Measurements from ENCODE around the gene ARHGAP26.
"Not testable (repeated sequence)": the region's sequence is repeated elsewhere in the genome, so short reads cannot be mapped to it uniquely, and the experiment has no call there.

The ARHGAP26 gene

GRCh38 chr5:142946547-142947426 lies 176.6 kb downstream of the ARHGAP26 start:
- DNase-seq (ENCODE audit: low read depth) = no peak
- no peak overlapping the region for H3K4me3 ChIP-seq (ENCODE audit: low read depth, low read length)
- TF ChIP-seq CTCF (IDR thresholded peaks at IDR 0.05; ENCODE audit: insufficient read depth, low read depth, low read length, missing control alignments) = no peak

GRCh38 chr5:142947427-142947709 lies 177.2 kb downstream of the ARHGAP26 start:
- no peak overlapping the region for H3K4me3 ChIP-seq (ENCODE audit: low read depth, low read length)
- no peak for DNase-seq (ENCODE audit: low read depth)
- TF ChIP-seq CTCF (IDR thresholded peaks at IDR 0.05; ENCODE audit: insufficient read depth, low read depth, low read length, missing control alignments) = no peak

- H3K4me3 ChIP-seq (ENCODE audit: low read depth, low read length) = no peak overlapping the region
- no peak for DNase-seq (ENCODE audit: low read depth)
- TF ChIP-seq CTCF (IDR thresholded peaks at IDR 0.05; ENCODE audit: insufficient read depth, low read depth, low read length, missing control alignments) = no peak
Measured at GRCh38 chr5:142952229-142952628, 182.1 kb downstream of the ARHGAP26 start.

- not testable (repeated sequence) for H3K4me3 ChIP-seq (ENCODE audit: low read depth, low read length); DNase-seq (ENCODE audit: low read depth)
Measured at GRCh38 chr5:142952871-142953270, 182.7 kb downstream of the ARHGAP26 start.

GRCh38 chr5:142954455-142954854 lies 184.3 kb downstream of the ARHGAP26 start:
- DNase-seq (ENCODE audit: low read depth) = no peak
- no peak for TF ChIP-seq CTCF (IDR thresholded peaks at IDR 0.05; ENCODE audit: insufficient read depth, low read depth, low read length, missing control alignments)
- H3K4me3 ChIP-seq (ENCODE audit: low read depth, low read length) = no peak overlapping the region

DNA sequence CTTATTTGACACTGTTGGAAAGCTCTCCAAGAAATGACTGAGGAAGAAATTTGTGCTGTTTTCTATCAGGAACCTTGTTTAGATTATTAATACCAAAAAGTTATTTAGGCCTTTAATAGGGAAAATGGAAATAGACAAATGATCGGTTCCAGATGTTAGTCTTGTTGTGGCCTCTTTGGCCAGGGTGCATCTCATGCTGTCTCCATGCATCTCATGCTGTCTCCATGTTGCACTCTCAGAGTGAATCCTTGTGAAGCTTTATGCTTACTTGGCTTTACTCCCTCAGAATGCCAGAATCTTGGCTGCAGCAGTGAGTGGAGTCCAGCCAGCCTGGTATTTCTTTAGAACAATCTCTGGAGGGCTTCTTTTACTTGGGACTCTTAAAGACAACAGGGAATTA lies 185.5 kb downstream of the ARHGAP26 start:
- TF ChIP-seq CTCF (IDR thresholded peaks at IDR 0.05; ENCODE audit: insufficient read depth, low read depth, low read length, missing control alignments) = no peak
- no peak for DNase-seq (ENCODE audit: low read depth)
- no peak overlapping the region for H3K4me3 ChIP-seq (ENCODE audit: low read depth, low read length)

- DNase-seq (ENCODE audit: low read depth) = no peak
Measured at GRCh38 chr5:142957528-142957927, 187.4 kb downstream of the ARHGAP26 start.

More at GRCh38 chr5:142957528-142957927, 187.4 kb downstream of the ARHGAP26 start:
- no peak overlapping the region for H3K4me3 ChIP-seq (ENCODE audit: low read depth, low read length)
- no peak for TF ChIP-seq CTCF (IDR thresholded peaks at IDR 0.05; ENCODE audit: insufficient read depth, low read depth, low read length, missing control alignments)
